Measurements from ENCODE around the gene CHCHD3.

- TF ChIP-seq CTCF (IDR thresholded peaks at IDR 0.05) (no peak), EZH2 (IDR thresholded peaks at IDR 0.05) (no peak), EZH2phosphoT487 (IDR thresholded peaks at IDR 0.05) (no peak)
Measured at GRCh38 chr7:133077394-133077793, 4.5 kb downstream of the CHCHD3 start.
